Naive thymus-derived CD8-positive, alpha-beta T cell (primary cell): ENCODE results near the gene METTL15. TPM values are rescaled to one million over a fixed set of nuclear protein-coding genes. Genes with fewer than 3 reads are reported as not detected.
"Not testable (repeated sequence)": the region's sequence is repeated elsewhere in the genome, so short reads cannot be mapped to it uniquely, and the experiment has no call there.

ENCODE experiments used
- ATAC-seq, 2 donors: fragments of 150-1000 bp; cut with Tn5 transposase in 1 of 2; sonication (Bioruptor Pico), chemical (Tn5 transposase) in 1 of 2; 1 replicate in 1 of 2; 2 replicates in 1 of 2; pipeline ENCODE4 v1.10.0; 2021; ENCODE audit warnings: mild to moderate bottlenecking in 2 of 2, moderate library complexity in 2 of 2
- POLR2A ChIA-PET: fragments of 350-600 bp; sonication (Branson Sonifier 250); formaldehyde crosslinking; loops from one replicate; lab custom pipeline; 2021; ENCODE audit warnings: antibody characterized with exemption; lab: Charles Lee
- DNase-seq, 10 donors: peaks; one replicate each; pipeline versions ENCODE4 v3.0.0 to v3.0.0-alpha.2; 2020 to 2022
- H3K27ac Mint-ChIP-seq, 10 donors: one replicate each; pipeline ENCODE4 v1.8.0; 2020 to 2022; ENCODE audit warnings: mild to moderate bottlenecking in 10 of 10, mixed read lengths in 10 of 10, moderate library complexity in 4 of 10, inconsistent platforms in 1 of 10
- H3K27me3 Mint-ChIP-seq, 5 donors: one replicate each; pipeline ENCODE4 v1.8.0; 2021 to 2022; ENCODE audit warnings: mixed read lengths in 5 of 5
- H3K36me3 Mint-ChIP-seq, 3 donors: one replicate each; pipeline ENCODE4 v1.8.0; 2020 to 2022; ENCODE audit warnings: mixed read lengths in 3 of 3, mild to moderate bottlenecking in 2 of 3, inconsistent platforms in 1 of 3
- H3K4me1 Mint-ChIP-seq, 4 donors: one replicate each; pipeline ENCODE4 v1.8.0; 2021 to 2022; ENCODE audit warnings: mixed read lengths in 4 of 4
- H3K4me3 Mint-ChIP-seq, 10 donors: one replicate each; pipeline ENCODE4 v1.8.0; 2020 to 2022; ENCODE audit warnings: mild to moderate bottlenecking in 10 of 10, mixed read lengths in 10 of 10, moderate library complexity in 6 of 10, inconsistent platforms in 1 of 10
- H3K9me3 Mint-ChIP-seq, 9 donors: one replicate each; pipeline ENCODE4 v1.8.0; 2020 to 2022; ENCODE audit warnings: mixed read lengths in 9 of 9, mild to moderate bottlenecking in 3 of 9, inconsistent platforms in 1 of 9, moderate library complexity in 1 of 9
- polyA plus RNA-seq, 3 donors: library from polyadenylated mRNA; unstranded; fragments of 300-500 nt; fragmentation: Illumina TruSeq; gene quantifications; one replicate each; pipeline ENCODE4 v1.2.3, GENCODE V29; 2021
- total RNA-seq, 8 experiments: library from RNA in 2 of 8; stranded (reverse) in 2 of 8; gene quantifications; one replicate each; pipeline ENCODE4 v1.2.3 and lab custom pipeline; 2021 to 2026

METTL15 gene
- total and polyA plus RNA-seq, 5 experiments from 2014 or later, result 4.4 to 14.0 (median 7.1) TPM

GRCh38 chr11:28274216-28274615 lies 166.0 kb downstream of the METTL15 start:
- H3K27ac Mint-ChIP-seq, result no peak overlapping the region
- H3K9me3 Mint-ChIP-seq, result peaks cover 0 to 26% (median 9%) of the 10 kb centered on the region in 9 donors
- peaks cover 2 to 39% (median 22%) of the 10 kb centered on the region in 3 donors for H3K36me3 Mint-ChIP-seq
- peaks cover 0 to 2% (median 0%) of the 10 kb centered on the region in 4 donors for H3K4me1 Mint-ChIP-seq
- no peak for DNase-seq
- no peaks in the 10 kb centered on the region for H3K27me3 Mint-ChIP-seq
- no peak overlapping the region for H3K4me3 Mint-ChIP-seq
- ATAC-seq, result no peak
- POLR2A ChIA-PET, result no interaction called here

- ATAC-seq, result no peak
- Mint-ChIP-seq H3K9me3 (peaks cover 0 to 12% (median 8%) of the 10 kb centered on the region in 9 donors), H3K4me3 (no peak overlapping the region), H3K27me3 (no peaks in the 10 kb centered on the region), H3K36me3 (peaks cover 8 to 24% (median 19%) of the 10 kb centered on the region in 3 donors), H3K27ac (no peak overlapping the region), H3K4me1 (peaks cover 2 to 7% (median 6%) of the 10 kb centered on the region in 4 donors)
- no peak for DNase-seq
- POLR2A ChIA-PET, result no interaction called here
Observed at GRCh38 chr11:28284196-28284595, 176.0 kb downstream of the METTL15 start.

DNA sequence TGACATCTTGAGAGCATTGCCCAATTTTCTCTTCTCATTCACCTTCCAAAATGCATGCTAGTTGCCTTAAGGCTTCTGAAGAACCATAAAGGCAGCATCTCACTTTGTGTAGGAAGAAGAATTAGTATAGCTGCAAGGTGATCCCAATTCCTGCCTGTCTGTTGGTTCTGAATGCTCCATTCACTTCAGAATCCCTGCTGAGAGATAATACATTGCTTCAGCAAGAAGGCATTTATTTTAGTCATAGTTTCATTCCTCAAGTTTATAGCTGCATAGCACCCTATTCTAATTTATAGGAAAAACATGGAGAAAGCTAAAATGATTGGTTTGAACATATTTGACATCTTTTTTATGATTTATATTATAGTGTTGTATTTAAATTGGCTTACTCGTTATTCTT lies 181.3 kb downstream of the METTL15 start:
- Mint-ChIP-seq H3K27me3 (no peaks in the 10 kb centered on the region), H3K9me3 (no peaks in the 10 kb centered on the region), H3K27ac (no peak overlapping the region), H3K4me3 (no peak overlapping the region), H3K4me1 (peaks cover 0 to 6% (median 0%) of the 10 kb centered on the region in 4 donors), H3K36me3 (peaks cover 9 to 44% (median 38%) of the 10 kb centered on the region in 3 donors)
- ATAC-seq (no peak), DNase-seq (no peak)
- POLR2A ChIA-PET, result no interaction called here

DNA sequence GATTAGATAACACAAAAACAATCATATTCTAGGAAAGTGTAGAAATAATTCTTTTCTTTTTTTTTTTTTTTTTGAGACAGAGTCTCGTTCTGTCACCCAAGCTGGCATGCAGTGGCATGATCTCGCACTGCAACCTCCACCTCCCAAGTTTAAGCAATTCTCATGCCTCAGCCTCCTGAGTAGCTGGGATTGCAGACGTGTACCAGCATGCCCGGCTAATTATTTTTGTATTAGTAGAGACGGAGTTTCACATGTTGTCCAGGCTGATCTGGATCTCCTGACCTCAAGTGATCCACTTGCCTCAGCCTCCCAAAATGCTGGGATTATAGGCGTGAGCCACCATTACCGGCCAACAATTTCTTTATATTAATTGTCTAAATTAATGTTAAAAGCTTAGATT lies 182.8 kb downstream of the METTL15 start:
- H3K9me3 Mint-ChIP-seq, POLR2A ChIA-PET, ATAC-seq, H3K4me1 Mint-ChIP-seq, DNase-seq, H3K27ac Mint-ChIP-seq, H3K27me3 Mint-ChIP-seq, H3K4me3 Mint-ChIP-seq: not testable (repeated sequence)
- H3K36me3 Mint-ChIP-seq, result peaks cover 9 to 56% (median 46%) of the 10 kb centered on the region in 3 donors

GRCh38 chr11:28296426-28296825 lies 188.2 kb downstream of the METTL15 start:
- no peaks in the 10 kb centered on the region for H3K4me1 Mint-ChIP-seq
- DNase-seq, result no peak
- ATAC-seq, result no peak
- H3K36me3 Mint-ChIP-seq, result peaks cover 7 to 71% (median 61%) of the 10 kb centered on the region in 3 donors
- POLR2A ChIA-PET, result no interaction called here
- H3K4me3 Mint-ChIP-seq, result no peak overlapping the region
- no peaks in the 10 kb centered on the region for H3K9me3 Mint-ChIP-seq
- no peaks in the 10 kb centered on the region for H3K27me3 Mint-ChIP-seq
- H3K27ac Mint-ChIP-seq, result no peak overlapping the region

GRCh38 chr11:28298209-28298608 lies 190.0 kb downstream of the METTL15 start:
- no peaks in the 10 kb centered on the region for H3K27me3 Mint-ChIP-seq
- H3K36me3 Mint-ChIP-seq, result peaks cover 10 to 71% (median 61%) of the 10 kb centered on the region in 3 donors
- POLR2A ChIA-PET, result no interaction called here
- no peaks in the 10 kb centered on the region for H3K4me1 Mint-ChIP-seq
- H3K27ac Mint-ChIP-seq, result no peak overlapping the region
- DNase-seq (no peak), ATAC-seq (no peak)
- H3K4me3 Mint-ChIP-seq, result no peak overlapping the region
- no peaks in the 10 kb centered on the region for H3K9me3 Mint-ChIP-seq

GRCh38 chr11:28303477-28304191 lies 195.4 kb downstream of the METTL15 start:
- Mint-ChIP-seq H3K36me3 (peaks cover 11 to 60% (median 58%) of the 10 kb centered on the region in 3 donors), H3K4me1 (no peaks in the 10 kb centered on the region), H3K27ac (no peak overlapping the region), H3K9me3 (no peaks in the 10 kb centered on the region), H3K4me3 (no peak overlapping the region), H3K27me3 (no peaks in the 10 kb centered on the region)
- ATAC-seq, result no peak
- POLR2A ChIA-PET, result interaction anchor here (0.6 kb wide), 1 partner anchor 344 kb away, joined by 3 read pairs; no protein-coding TSS in a partner anchor
- no peak for DNase-seq

DNA sequence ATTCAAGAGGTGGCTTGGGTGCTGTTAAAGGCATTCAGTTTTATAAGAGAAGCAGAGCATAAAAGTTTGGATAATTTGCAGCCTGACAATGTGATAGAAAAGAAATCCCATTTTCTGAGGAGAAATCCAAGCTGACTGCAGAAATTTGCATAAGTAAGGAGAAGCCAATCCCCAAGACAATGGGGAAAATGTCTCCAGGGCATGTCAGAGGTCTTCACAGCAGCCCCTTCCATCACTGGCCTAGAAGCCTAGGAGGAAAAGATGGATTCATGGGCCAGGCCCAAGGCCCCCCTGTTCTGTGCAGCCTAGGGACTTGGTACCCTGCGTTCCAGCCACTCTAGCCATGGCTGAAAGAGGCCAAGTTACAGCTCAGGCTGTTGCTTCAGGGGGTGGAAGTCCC lies 207.3 kb downstream of the METTL15 start:
- no peaks in the 10 kb centered on the region for H3K4me1 Mint-ChIP-seq
- peaks cover 26 to 65% (median 45%) of the 10 kb centered on the region in 3 donors for H3K36me3 Mint-ChIP-seq
- no peaks in the 10 kb centered on the region for H3K27me3 Mint-ChIP-seq
- DNase-seq (no peak), ATAC-seq (no peak)
- no peak overlapping the region for H3K4me3 Mint-ChIP-seq
- H3K27ac Mint-ChIP-seq, result no peak overlapping the region
- POLR2A ChIA-PET, result no interaction called here
- H3K9me3 Mint-ChIP-seq, result peaks cover 0 to 9% (median 0%) of the 10 kb centered on the region in 9 donors

- peaks cover 22 to 50% (median 40%) of the 10 kb centered on the region in 3 donors for H3K36me3 Mint-ChIP-seq
- H3K27ac Mint-ChIP-seq, result peak overlapping the region in 2 of 10 donors; percentile 32 to 56
- no peaks in the 10 kb centered on the region for H3K27me3 Mint-ChIP-seq
- POLR2A ChIA-PET, result no interaction called here
- H3K4me1 Mint-ChIP-seq, result no peaks in the 10 kb centered on the region
- DNase-seq, result no peak
- H3K4me3 Mint-ChIP-seq, result no peak overlapping the region
- ATAC-seq, result no peak
- peaks cover 0 to 9% (median 0%) of the 10 kb centered on the region in 9 donors for H3K9me3 Mint-ChIP-seq
Observed at GRCh38 chr11:28318871-28319270, 210.7 kb downstream of the METTL15 start.

GRCh38 chr11:28323621-28324020 lies 215.4 kb downstream of the METTL15 start:
- no peak for ATAC-seq
- Mint-ChIP-seq H3K27me3 (no peaks in the 10 kb centered on the region), H3K27ac (no peak overlapping the region)

DNA sequence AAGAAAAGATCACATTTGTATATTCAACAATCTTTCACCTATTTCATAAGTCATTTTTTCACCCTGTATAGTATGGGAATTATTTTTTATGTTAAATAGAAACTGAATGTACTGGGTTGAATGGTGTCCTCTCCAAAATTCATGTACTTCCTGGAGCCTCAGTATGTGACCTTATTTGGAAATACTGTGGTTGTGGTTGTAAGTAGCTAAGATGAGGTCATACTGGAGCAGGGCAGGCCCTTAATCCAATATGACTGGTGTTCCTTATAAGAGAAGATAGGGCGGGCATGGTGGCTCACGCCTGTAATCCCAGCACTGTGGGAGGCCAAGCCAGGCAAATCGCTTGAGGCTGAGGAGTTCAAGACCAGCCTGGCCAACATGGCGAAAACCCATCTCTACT lies 224.2 kb downstream of the METTL15 start:
- H3K9me3 Mint-ChIP-seq, H3K27me3 Mint-ChIP-seq, ATAC-seq, H3K4me3 Mint-ChIP-seq, H3K4me1 Mint-ChIP-seq, DNase-seq, POLR2A ChIA-PET, H3K27ac Mint-ChIP-seq: not testable (repeated sequence)
- H3K36me3 Mint-ChIP-seq, result peaks cover 4 to 23% (median 8%) of the 10 kb centered on the region in 3 donors

More at GRCh38 chr11:28323621-28324020, 215.4 kb downstream of the METTL15 start:
- Mint-ChIP-seq H3K4me3 (no peak overlapping the region), H3K4me1 (no peaks in the 10 kb centered on the region), H3K36me3 (peaks cover 15 to 44% (median 27%) of the 10 kb centered on the region in 3 donors), H3K9me3 (peaks cover 0 to 8% (median 5%) of the 10 kb centered on the region in 9 donors)
- DNase-seq, result no peak
- POLR2A ChIA-PET, result interaction anchor here (0.7 kb wide), 1 partner anchor 1830 kb away, joined by 4 read pairs; no protein-coding TSS in a partner anchor

DNA sequence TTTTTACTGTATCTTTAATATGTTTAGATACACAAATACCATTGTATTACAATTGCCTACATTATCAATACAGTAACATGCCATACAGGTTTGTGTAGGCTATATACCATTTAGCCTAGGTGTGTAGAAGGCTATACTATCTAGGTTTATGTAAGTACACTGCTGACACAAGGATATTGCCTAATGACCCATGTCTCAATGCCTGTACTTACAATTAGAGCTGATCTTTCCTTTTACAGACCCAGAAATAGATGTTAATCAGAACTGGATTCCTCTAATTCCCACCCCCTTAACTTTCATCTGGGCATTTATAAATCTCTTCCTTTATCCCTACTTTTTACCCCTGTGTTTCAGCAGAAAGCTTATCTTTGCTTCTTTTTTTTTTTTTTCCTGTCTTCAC lies 229.5 kb downstream of the METTL15 start:
- POLR2A ChIA-PET, result no interaction called here
- H3K4me3 Mint-ChIP-seq, result no peak overlapping the region
- peaks cover 10 to 56% (median 34%) of the 10 kb centered on the region in 9 donors for H3K9me3 Mint-ChIP-seq
- peak overlapping the region in 1 of 10 donors; percentile 2 for H3K27ac Mint-ChIP-seq
- no peaks in the 10 kb centered on the region for H3K27me3 Mint-ChIP-seq
- H3K36me3 Mint-ChIP-seq, result peaks cover 0 to 22% (median 0%) of the 10 kb centered on the region in 3 donors
- DNase-seq, result no peak
- ATAC-seq, result no peak
- no peaks in the 10 kb centered on the region for H3K4me1 Mint-ChIP-seq

- Mint-ChIP-seq H3K36me3 (peaks cover 0 to 22% (median 0%) of the 10 kb centered on the region in 3 donors), H3K27ac (peak overlapping the region in 1 of 10 donors; percentile 2), H3K9me3 (peaks cover 10 to 59% (median 34%) of the 10 kb centered on the region in 9 donors), H3K4me3 (no peak overlapping the region), H3K4me1 (no peaks in the 10 kb centered on the region), H3K27me3 (no peaks in the 10 kb centered on the region)
- ATAC-seq (no peak), DNase-seq (no peak)
- POLR2A ChIA-PET, result no interaction called here
Observed at GRCh38 chr11:28338371-28338770, 230.2 kb downstream of the METTL15 start.
